Non-pigmented ciliary epithelial cell (primary cell): Measurements from ENCODE around the gene DDR1.

Source experiments
- DNase-seq: peaks from one replicate; pipeline ENCODE4 v3.0.0-alpha.2; 2010; ENCODE audit warnings: low read depth

The DDR1 gene

DNA sequence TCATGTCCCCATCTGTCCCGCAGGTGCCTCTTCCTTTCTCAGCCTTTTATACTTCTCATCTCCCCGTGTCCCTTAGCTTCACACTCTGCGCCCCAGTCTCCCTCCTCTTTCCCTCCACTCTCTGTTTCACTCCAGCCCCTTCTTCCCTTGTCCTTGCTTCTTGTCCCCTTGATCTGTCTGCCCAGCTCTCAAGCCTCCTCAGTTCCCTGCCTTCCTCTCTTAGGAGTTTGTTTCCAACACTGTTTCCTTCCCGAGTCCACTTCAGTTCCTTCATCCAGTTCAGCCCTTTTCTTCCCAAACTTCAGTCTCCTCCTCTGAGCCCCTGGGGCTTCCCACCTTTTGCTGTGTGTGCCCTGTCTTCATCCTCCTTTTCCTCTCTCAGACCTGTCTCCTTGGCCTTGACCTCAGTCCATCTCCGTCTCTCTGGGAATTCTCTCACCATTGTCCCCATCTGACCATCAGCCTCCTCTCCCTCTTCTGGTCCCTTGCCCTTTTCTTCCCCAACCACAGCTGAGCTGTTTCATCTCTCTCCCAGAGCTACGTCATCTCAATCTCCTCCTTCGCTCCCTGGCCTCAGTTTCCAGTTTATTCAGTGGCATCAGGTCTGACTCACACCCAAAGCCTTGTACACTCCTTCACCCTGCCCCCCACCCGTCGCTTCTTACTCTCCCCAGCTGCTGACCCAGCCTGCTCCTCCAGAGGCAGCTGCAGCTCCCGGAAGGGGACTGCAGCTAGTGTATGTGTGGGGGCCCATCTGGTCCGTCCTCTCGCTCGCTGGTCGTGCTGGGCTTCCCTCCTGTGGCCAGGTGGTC, 2.7 kb upstream of the DDR1 start:
- peak; percentile 40 for DNase-seq

DNA sequence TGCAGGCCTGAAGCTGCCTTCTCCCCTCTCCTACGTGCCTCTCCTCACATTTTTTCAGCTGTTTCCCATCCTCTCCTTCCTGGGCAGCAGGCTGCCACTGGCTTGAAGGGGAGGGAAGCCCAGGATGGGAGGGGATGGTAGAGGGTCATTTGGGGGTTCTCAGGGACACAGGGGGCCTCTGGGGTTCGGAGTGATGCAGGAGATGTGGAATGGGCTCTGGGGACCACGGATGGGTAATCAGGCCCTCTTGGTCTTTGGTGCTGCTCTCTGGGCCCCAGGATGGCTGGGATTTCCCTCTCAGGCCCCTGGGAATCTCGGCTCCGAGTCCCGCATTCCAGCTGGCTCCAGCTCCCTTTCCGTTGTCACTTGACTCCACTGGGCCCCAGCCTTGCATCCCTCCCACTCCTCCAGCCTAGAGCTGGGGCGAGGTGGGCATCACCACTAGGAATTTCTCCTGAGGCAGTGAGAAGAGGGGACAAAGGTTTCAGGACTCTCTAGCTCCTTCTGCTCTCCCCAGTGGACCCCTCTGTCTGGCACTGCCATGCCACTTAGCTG, 2.0 kb upstream of the DDR1 start:
- no peak for DNase-seq

DNA sequence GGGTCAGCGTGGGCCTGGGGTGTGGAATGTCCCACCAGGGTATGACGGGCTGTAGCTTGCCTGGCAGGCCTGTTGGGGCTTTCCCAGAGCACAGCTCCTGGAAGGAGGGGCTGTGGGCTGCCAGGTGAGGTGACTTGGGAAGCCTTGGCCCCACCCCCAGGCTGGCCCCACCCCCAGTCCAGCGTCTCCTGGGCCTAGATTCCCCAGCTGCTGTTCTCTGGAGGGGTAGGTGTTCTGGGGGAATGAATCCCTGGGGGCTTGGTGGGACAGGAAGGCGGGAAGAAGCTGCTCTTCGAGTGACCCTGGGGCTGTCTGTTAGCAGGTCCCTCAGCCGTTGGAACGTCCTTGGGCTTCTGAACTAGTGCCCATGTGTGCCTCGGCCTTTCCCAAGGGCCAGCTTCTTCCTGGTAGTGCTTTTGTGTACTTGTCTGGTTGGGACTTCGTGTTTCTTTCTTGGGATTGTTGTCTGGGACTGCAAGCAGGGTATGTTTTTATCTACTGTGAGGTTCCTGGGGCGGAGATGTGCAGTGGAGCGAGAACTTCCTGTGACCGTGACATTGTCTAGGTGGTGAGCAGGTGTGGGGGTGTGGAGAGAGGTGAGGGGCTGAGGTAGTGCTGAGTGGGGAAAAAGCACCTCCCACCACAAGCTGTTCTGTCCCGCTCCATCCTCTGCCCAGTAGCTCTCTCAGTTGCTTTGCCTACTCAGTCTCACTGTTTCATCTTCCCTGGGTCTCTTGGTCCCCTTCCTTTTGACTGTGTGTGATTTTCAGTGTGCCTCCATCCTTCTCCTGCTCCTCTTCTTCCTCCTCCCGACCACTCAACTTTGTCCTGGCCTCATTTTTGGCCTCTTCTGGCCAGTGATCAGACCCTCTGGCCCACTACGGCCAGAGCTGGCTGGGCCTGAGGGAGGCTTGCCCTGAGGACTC, 1.3 kb upstream of the DDR1 start:
- DNase-seq, result no peak

DNA sequence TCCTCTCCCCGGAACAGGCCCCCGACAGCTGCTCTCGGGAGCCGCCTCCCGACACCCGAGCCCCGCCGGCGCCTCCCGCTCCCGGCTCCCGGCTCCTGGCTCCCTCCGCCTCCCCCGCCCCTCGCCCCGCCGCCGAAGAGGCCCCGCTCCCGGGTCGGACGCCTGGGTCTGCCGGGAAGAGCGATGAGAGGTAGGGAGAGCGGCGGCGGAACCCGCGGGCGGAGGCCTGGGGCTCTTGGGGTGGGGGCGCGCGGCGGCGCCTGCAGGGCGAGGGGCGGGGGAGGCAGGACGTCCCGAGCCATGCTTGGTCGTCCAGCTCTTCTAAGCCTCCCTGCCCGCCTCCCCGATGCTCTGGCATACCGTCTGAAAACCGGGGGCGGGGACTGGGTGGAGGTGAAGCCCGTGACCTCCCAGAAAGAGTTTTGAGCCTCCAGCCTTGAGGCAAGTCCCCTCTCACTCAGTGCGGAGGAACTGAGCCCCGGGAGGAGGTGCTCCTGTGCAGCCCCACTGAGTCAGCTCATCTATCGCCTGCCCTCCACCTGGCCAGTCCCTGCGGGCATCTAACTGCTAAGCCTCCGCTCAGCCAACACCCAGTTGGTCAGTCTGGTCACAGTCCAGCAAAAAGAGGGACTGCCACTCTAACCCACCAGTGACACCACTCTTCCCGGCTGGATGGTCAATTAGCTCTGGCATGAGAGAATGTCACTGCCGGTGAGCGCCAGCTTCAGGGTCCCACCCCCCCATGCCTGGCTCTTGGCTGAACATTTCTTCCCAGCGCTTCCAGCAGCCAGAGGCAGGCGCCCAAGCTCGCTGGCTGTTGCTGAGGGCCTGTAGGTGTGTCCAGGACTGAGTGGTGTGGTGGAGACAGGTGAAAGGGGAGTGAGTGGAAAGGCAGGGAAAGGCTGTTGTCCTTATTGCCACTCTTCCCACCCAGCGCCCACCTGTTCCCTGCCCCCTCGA, 482 bp downstream of the DDR1 start:
- DNase-seq, result no peak

DNA sequence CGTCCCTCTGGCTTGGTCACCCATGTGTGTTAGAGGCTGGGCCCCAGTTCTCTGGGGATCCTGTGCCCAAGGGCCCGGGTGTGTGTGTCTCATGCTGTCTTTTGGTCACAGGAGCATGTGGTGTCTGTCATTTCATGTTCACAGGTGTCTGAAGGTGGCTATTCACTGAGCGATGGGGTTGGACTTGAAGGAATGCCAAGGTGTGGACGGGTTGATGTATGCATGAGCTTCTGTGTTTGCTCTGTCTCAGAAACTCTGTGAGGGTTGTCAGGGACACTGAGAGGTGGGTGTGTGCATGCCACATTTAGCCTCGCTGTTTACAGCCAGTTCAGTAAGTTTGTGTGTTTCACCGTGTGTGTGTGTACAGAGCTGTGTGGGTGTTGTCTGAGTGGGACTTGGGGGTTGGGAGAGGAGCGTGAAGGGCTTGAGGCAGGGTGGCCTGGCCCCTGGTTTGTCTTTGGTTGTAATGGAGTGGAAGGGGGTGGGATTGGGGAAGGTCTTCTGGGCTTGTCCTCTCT, 1.2 kb downstream of the DDR1 start:
- DNase-seq, result no peak

DNA sequence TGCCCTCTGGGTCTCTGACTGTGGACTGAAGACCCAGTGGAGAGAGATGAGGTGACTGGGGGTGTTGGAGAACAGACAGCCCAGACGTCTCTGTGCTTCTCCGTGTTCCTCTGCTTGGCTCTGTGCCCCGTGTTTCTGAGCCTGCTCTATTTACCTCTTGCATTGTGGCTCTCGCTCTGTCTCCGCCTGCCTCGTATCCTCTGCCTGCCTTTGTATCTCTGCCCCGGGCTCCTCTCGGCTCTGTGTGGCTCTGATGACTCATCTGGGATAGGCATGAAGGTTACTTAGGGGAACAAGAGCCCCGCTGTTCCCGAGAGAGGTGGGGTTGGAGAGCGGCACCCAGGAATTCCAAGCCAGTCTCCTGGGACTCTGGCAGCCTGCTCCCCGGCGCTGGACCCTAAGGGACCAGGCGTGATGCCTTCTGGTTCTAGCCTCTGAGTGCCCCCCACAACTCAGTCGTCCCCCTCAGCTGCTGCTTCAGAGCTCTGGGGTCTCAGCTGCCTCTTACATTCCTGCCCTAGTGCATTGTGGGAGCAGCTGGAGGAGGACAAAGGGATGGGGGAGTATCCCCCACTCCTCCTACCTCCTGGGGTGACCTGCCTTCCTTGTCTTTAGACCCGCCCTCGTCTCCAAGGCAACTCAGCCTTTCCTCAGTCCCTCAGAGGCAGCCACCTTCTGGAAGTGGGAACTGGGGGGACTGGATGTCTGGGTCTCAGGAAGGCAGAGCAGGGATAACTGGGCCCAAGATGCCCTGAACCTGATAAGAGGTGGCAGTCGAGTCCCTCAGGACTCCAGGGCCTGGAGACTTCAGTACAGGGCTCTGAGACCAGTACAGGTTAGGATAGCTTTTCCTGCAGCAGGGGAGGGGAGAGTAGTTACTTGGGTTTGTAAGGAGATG, 1.9 kb downstream of the DDR1 start:
- no peak for DNase-seq

DNA sequence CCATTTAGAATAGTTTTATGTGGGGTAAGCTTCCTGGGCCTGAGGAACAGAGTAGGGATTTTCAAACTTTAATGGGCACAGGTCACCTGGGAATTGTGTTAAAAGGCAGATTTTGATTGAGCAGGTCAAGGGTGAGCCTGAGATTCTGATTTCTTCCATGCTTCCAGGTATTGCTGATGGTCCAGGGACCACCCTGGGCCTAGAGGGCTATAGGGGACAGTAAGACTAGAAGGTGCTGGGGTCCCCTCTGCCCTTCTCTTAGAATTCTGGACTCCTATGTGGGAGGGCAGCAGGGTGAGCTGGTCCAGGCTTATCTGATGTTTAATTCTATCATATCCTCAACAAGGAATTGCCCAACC, 2.6 kb downstream of the DDR1 start:
- DNase-seq, result no peak

DNA sequence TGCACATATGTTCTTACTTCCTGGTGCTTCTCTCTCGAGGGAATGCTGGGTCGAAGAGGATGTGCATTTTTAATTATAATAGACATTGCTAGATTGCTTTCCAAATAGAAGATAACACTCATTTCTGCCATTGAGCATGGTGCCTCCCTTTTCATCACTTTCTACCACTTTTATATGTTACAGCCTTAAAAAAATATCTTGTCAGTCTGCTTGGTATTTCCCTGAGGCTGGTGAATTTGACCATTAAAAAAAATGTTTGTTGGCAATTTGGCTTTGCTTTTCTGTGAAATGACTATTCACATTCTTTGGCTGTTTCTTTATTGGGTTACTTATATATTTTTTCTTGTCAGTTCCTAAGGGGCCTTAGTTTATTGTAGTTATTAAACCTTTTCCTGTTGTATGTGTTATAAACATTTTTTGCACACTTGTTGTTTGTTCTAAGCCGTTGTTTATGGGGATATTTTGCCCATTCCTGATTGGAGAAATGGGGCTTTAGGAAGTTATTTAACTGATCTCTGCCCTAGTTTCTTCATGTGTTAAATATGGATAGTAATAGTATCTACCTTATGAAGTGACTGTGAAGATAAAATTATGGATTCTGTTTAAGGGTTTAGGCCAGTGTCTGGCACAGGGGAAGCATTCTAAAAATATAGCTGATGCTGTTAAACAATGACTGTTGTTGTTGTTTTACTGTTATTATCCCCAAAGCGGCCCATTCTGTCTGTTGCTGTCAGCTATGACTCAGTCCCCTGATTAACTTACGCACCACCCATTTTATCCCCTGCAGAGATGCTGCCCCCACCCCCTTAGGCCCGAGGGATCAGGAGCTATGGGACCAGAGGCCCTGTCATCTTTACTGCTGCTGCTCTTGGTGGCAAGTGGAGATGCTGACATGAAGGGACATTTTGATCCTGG, 3.8 kb downstream of the DDR1 start:
- DNase-seq, result no peak

DNA sequence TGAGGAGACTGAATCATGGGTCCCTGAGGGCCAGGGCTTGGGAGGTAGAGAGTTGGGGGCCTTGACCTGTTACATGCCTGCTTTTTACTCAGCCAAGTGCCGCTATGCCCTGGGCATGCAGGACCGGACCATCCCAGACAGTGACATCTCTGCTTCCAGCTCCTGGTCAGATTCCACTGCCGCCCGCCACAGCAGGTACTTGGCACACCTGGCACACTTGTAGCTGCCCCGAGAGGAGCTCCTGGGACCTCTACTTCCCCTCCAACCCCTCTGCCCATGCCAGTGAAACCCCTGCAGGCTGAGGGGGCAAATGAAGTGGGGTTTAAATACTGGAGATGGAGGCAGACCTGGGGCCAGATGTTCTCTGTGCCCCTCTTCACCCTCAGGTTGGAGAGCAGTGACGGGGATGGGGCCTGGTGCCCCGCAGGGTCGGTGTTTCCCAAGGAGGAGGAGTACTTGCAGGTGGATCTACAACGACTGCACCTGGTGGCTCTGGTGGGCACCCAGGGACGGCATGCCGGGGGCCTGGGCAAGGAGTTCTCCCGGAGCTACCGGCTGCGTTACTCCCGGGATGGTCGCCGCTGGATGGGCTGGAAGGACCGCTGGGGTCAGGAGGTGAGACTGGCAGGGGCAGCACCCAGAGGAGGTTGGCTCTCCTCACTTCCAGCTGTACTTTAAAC, 4.6 kb downstream of the DDR1 start:
- no peak for DNase-seq

DNA sequence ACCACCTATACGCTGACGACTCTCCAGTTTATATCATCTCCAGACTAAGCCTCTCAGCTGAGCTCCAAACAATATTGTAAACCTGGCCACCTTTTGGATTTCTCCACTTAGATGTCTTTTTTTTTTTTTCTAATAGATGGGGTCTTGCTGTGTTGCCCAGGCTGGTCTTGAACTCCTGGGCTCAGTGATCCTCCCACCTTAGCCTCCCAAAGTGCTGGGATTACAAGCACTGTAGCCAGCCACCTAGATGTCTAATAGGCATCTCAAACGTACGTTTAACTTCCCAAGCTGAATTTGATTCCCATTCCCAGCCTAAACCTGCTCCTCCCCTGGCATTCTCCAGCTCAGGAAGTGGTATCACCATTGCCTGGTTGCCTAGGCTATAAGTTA, 5.2 kb downstream of the DDR1 start:
- DNase-seq, result no peak

DNA sequence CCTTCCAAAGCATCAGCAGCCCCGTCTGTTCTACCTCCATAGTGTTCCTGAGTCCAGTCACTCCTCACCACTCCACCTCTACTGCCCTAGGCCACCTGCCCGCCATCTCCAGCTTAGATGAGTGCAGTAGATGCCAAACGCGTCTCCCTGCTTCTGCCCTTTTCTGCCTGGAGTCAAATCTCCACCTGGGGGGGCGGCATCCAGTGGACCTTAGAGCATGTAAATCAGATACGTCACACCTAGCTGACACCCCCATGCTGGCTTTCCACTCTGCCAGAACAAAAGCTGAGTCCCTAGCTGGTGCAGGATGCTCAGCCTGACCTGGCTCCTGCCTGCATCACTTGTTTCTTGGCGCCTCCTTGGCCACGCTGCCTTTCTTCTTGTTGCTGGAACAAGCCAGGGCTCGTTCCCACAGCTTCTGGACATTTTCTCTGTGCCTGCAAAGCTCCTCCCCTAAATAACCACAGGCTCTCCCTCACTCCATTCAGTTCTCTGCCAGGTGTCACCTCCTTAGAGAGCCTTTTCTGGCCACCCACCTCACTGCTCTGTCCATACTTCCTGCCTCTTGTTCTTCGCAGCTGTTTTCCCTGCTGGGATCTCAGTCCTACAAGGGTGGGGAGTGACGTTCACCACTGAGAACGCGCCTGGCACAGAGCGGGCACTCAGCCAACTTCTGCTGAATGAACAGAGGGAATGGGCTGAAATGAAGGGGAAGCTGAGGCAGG, 5.8 kb downstream of the DDR1 start:
- DNase-seq, result no peak

DNA sequence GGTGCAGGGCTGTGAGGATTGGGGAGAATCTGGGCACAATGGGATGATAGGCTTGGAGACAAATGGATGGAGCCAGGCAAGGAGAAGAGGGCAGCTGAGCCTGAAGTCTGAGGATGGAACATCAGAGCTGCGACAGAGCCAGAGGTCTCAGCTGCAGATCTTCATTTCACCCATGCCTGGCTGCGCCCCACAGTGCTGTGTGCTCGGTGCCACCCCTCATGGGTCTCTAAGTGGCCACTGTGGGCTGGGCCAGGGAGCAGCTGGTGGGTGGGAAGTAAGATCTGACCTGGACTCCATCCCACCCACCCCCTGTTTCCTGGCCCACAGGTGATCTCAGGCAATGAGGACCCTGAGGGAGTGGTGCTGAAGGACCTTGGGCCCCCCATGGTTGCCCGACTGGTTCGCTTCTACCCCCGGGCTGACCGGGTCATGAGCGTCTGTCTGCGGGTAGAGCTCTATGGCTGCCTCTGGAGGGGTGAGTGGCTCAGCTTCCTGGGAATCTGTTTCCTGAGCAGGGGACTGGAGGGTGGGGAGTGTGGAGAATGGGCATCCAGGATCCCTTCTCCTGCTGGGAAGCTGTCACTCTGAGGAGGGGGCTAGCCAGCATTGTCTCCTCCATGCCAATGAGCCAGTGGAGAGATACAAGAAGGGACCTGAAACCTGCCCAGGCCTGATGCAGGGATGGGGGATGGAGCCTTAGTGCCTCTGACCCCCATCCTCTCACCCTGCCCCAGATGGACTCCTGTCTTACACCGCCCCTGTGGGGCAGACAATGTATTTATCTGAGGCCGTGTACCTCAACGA, 6.5 kb downstream of the DDR1 start:
- no peak for DNase-seq

DNA sequence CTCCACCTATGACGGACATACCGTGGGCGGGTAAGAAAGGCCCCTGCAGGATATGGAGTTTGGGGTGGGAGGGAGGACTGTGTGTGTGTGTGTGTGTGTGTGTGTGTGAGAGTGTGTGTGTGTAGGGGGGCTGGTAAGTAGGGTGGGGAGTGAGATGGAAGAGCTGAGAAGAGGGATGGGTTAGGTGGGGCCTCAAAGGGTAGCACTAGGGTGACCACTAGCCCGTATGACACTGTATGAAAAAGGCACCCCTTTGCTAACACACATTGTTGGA, 7.1 kb downstream of the DDR1 start:
- DNase-seq, result no peak

DNA sequence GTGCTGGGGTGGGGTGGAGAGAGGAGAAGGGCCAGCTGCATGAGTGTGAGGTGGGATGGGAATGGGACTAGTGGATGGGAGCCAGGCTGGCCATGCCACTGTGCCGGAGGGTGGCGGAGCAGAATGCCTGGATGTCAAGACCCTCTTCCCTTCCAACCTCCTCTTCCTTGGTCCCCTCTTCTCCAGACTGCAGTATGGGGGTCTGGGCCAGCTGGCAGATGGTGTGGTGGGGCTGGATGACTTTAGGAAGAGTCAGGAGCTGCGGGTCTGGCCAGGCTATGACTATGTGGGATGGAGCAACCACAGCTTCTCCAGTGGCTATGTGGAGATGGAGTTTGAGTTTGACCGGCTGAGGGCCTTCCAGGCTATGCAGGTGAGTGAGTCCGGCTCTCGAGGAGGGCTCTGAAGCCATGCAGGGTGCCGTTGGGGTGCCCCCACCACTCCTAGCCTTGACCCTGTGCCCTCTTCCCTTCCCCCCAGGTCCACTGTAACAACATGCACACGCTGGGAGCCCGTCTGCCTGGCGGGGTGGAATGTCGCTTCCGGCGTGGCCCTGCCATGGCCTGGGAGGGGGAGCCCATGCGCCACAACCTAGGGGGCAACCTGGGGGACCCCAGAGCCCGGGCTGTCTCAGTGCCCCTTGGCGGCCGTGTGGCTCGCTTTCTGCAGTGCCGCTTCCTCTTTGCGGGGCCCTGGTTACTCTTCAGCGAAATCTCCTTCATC, 7.7 kb downstream of the DDR1 start:
- DNase-seq, result no peak

DNA sequence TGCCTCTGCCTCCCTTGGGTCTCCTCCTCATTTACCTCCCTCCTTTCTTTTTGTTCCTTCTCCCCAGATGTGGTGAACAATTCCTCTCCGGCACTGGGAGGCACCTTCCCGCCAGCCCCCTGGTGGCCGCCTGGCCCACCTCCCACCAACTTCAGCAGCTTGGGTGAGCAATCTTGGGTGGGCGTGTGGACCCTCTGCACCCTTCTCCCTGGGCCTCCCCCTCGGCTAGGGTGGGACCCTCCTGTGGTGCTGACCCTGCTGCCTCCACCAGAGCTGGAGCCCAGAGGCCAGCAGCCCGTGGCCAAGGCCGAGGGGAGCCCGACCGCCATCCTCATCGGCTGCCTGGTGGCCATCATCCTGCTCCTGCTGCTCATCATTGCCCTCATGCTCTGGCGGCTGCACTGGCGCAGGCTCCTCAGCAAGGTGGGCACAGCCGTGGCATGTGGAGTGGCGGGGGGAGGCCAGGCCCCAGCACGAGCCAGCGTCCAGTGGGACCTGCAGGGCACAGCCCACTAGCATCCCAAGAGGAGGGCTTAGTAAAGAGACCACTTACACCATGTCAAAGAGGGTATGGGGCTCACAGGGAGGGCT, 8.8 kb downstream of the DDR1 start:
- DNase-seq, result no peak

DNA sequence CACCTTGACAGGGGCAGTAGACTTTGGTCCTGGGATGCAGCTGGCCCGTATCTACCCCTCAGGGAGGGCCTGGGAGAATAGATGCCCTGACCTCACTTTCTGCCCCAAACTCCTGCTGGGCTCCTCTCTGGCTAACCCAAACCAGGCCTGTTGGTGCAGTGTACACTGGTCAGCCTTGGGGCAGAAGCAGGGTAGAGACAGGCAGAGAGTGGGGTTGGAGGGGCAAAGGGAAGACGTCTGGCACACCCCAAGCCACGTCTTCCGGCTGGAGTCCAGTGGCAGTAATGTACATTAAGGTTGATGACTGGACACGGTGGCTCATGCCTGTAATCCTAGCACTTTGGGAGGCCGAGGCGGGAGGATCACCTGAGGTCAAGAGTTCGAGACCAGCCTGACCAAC, 9.3 kb downstream of the DDR1 start:
- no peak for DNase-seq

DNA sequence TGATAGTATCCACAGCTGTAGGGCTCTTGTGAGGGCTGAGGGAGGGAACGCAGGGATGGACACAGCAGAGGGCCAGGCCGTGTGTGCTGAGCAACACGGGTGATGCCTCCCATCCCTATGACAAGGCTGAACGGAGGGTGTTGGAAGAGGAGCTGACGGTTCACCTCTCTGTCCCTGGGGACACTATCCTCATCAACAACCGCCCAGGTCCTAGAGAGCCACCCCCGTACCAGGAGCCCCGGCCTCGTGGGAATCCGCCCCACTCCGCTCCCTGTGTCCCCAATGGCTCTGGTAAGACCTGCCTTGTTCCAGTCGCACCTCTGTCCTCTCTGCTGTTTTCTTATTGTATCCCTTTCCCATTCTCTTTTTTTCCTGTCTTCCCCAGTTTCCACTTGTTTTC, 10.1 kb downstream of the DDR1 start:
- DNase-seq, result no peak
